NCI-H1436 (cell line): Measurements from ENCODE around the gene LCN15.
"Not testable (repeated sequence)": the region's sequence is repeated elsewhere in the genome, so short reads cannot be mapped to it uniquely, and the experiment has no call there.

Experiments
- DNase-seq: peaks from one replicate; lab custom pipeline; 2025; lab: John Stamatoyannopoulos, UW

The LCN15 gene

DNA sequence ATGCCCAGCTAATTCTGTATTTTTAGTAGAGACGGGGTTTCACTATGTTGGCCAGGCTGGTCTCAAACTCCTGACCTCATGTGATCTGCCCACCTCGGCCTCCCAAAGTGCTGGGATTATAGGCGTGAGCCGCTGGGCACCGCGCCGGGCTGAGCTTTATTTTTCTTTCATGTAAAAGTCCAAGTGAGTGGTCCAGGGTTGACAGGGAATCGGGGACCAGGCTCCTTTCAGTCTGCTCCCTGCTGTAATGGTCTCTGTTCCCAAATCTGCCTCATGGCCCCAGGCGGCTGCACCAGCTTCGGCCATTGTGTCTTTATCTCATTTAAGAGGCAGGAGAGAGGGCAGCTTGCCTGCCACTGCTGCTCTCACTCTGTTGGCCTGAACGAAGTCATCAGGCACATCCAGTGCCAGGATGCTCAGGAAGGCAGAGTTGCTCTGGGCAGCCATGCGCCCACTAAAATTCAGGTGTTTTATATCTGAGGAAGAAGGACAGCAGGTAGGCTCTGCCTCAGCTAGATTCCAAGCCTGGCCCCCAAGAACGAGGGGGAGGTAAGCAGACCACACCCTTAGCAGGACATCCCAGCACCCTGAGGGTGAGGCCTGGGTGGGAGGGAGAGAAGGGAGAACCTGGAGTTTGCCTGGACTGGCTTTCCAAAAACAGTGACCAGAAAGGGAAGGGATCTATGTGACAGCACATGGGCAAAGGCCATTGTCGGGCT, 30.1 kb upstream of the LCN15 start:
- DNase-seq = no peak

GRCh38 chr9:136793086-136793946, 29.0 kb upstream of the LCN15 start:
- no peak for DNase-seq

DNA sequence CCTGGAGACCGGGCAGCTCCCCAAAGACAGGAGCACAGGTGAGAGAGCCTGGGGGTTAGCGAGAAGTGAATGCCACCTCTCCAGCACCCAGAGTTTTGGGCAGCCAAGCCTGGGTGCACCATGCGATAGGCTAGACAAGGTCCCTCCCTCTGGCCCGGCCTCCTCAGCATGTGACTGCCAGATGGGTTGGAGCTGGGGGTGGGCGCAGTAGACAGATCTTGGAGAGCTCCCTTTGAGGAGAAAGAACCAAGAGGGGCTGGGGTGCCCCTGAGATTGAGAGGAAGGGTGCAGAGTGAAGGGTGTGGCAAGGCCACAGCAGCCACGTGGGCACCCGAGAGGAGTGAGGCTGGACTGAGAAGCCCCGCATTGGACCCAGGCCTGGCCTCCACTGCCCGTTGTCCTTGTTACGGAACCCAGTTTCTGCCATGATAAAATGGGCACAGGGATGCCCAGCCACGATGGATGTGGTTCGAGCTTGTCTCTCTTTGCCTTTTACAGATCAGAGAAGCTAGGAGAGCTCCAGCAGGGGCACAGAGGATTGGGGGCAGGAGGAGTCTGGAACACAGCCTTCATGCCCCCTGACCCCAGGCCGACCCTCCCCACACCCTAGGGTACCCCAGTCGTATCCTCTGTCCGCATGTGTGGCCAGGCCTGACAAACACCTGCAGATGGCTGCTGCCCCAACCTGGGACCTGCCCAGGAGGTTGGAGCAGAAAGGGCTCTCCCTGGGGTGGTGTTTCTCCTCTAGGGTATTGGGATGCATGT, 28.2 kb upstream of the LCN15 start:
- DNase-seq = no peak

- DNase-seq = peak; percentile 57
These were observed 27.4 kb upstream of the LCN15 start for GRCh38 chr9:136791516-136792276.

DNA sequence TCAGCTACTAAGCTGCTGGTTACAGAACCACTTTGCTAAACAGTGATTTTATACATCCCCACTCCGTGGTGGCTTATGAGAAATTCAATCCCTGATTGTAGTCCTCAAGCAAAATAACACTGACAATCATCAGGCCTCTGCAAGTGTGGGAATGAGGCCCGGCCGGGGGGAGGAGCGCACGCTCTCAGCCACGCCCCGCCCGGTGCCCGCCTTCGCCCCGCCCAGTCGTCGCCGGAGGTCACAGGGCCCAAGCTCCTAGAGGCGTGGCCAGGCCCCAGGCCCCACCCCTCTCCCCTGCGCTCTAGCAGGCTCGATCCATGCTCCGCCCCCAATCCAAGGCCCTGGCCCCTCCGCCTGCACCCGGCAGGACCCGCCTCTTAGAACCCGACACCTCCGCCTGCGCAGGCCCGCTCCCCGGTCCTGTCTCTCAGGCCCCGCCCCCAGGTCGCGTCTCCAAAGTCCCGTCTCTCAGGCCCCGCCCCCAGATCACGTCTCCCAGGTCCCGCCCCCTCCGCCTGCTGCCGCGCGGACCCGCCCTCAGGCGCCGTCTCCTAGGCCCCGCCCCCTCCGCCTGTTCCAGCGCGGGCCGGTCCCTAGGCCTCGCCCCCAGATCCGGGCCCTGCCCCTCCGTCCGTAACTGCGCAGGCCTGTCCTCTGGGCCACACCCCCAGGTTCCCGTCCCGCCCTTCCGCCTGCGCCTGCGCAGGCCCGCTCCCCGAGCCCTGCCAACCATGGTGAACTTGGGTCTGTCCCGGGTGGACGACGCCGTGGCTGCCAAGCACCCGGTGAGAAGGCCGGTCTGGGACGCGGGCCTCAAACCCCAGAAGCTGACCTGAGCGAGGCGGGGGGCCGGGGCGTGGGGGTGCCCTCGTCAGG, 26.6 kb upstream of the LCN15 start, which contains the start of gene TMEM141:
Gene TMEM141, plus strand, starts transcription at position 705 of the 876 bp plus-strand sequence. Its CDS starts 27 bp downstream, at position 732.
- DNase-seq = peak; percentile 100

DNA sequence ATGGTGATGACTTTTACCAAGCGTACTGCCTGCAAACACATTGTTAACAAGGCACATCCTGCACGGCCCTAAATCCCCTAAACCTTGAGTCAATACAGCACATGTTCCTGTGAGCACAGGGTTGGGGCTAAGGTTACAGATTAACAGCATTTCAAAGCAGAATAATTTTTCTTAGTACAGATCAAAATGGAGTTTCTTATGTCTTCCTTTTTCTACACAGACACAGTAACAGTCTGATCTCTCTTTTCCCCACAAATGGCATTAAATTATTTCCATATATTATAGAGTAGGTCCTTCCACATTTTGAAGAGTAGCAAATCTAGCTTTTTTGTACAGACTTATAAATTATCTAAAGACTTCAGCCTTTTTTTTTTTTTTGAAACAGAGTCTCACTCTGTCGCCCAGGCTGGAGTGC, 25.2 kb upstream of the LCN15 start:
- no peak for DNase-seq

DNA sequence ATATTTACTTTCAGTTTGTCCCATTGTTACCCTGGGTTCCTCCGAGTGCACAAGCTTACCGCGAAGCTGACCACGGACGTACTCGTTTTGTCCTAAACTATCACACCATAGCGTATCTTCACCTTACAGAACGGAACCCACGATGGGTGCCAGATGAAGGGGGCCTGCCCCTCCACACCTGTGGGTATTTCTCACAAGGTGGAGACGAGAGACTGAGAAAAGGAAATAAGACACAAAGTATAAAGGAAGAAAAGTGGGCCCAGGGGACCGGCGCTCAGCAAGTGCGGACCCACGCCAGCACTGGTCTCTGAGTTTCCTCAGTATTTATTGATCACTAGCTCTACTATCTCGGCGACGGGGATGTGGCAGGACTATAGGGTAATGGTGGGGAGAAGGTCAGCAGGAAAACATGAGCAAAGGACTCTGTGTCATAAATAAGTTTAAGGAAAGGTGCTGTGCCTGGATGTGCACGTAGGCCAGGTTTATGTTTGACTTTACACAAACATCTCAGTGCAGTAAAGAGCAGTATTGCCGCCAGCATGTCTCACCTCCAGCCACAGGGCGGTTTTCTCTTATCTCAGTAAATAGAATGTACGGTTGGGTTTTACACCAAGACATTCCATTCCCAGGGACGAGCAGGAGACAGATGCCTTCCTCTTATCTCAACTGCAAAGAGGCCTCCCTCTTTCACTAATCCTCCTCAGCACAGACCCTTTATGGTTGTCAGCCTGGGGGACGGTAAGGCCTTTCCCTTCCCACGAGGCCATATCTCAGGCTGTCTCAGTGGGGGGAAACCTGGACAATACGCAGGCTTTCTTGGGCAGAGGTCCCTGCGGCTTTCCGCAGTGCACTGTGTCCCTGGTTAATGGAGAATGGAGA, 24.6 kb upstream of the LCN15 start:
- not testable (repeated sequence) for DNase-seq

DNA sequence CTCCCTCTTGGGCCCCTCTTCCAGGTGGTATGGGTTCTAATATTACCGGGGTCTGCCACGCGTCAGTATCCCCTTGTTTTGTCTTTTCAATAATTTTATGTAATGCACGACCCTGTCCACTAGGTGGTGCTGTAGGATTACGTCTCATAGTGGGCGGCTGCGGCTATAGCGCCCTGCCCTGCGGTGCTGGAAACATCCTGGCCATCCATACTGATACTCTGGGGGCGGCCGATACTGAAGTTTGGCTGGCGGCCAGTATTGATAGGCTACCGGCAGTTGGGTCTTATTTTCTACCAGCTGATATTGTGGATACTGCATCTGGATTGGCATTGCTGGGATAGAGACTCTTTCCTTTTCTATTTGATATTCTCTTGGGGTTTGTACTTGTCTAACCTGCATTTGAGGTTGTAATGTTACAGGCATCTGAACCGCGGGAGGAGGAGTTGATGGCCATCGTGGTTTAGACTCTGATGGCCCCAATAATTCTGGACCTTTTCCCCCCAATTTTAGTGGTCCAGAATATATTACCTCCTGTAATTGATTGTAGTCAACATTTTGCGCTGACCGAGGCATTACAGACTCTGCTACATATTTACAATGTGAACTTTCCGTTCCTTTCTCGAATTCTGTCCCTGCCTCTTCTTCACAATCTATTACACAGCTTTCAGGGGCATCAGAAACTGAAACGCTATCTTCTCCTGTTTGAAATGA, 23.5 kb upstream of the LCN15 start:
- DNase-seq = peak; percentile 79

DNA sequence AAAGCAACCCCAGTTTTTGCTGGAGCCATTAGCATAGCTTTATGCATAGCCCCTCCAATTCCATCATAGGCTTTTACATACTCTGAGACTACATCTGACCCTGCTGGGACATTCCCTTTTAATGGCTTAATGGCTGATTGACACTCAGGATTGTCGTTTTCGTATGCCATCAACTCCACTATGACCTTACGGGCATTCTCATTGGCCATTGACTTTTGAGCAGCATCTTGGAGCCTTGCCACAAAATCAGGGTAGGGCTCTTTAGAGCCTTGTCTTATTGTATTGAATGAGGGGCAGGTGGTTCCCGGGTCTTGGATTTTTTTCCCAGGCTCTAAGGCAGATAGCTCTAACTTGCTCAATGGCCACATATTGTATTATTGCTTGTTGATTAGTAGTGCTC, 22.7 kb upstream of the LCN15 start:
- not testable (repeated sequence) for DNase-seq

DNA sequence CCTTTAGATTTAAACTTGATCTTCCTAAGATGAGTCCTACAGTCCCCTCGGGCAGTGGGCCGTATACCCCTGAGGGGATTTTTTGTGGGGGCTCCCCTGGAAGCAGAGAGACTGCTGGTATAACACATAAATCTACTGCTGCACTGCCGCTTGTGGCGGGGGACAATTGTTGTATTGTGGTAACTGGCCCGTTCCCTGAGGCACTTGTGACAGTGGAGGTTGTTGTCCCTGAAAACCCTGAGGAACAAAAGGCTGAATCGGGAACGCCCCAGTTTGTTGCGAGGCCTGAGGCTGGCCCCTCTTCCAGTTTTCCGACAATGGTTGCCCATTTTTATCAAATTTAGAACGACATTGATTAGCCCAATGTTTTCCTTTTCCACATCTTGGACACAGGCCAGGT, 22.1 kb upstream of the LCN15 start:
- no peak for DNase-seq

DNA sequence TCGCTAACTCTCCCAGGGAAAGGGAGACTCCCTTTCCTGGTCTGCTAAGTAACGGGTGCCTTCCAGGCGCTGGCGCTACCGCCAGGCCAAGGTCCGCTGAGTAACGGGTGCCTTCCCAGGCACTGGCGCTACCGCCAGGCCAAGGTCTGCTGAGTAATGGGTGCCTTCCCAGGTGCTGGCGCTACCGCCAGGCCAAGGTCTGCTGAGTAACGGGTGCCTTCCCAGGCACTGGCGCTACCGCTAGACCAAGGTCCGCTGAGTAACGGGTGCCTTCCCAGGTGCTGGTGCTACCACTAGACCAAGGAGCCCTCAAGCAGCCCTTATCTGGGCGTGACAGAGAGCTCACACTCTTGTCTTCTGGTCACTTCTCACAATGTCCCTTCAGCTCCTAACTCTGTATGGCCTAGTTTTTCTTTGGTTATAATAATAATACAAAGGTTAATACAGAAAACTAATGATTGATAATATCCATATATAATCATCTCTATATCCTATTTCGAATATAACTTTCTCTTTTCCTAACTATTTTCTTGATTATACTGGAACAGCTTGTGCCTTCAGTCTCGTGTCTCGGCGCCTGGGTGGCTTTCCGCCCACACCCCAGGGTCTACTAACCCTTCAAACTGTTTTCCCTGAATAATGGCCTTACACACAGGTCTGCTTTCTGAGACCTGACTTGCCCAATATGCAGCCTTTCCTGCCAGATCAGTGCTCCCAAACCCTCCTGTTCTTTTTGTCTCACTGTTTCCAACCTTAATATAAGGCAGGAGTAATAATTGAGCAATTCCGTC, 21.4 kb upstream of the LCN15 start:
- DNase-seq = not testable (repeated sequence)

DNA sequence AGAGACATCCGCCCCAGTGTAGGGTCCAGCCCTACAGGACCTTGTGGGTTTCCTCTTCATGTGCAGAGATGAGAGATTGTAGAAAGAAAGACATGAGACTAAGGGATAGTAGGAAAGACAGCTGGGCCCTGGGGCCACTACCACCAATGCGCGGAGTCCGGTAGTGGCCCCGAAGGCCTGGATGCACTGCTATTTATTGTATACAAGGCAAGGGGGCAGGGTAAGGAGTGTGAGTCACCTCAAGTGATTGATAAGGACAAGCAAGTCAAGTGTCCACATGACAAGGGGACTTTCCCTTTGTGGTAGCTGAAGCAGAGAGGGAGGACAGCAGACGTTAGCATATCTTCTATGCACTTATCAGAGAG, 20.7 kb upstream of the LCN15 start:
- no peak for DNase-seq

- DNase-seq = no peak
These were observed 20.1 kb upstream of the LCN15 start for GRCh38 chr9:136784249-136784996.

- DNase-seq = no peak
These were observed 18.1 kb upstream of the LCN15 start for GRCh38 chr9:136782452-136782851.

DNA sequence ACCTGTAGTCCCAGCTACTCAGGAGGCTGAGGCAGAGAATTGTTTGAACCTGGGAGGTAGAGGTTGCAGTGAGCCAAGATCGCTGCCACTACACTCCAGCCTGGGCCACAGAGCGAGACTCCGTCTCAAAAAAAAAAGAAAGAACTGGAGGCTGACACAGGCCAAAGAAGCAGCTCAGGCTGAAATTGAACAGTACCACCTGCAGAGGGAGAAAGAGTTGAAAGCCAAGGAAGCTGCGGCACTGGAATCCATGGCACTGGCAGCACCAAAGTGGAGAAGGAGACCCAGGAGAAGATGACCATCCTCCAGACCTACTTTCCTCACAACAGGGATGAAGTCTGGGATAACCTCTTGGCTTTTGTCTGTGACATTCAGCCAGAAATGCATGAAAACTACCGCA, 15.5 kb upstream of the LCN15 start:
- DNase-seq = no peak

- DNase-seq = no peak
These were observed 13.0 kb upstream of the LCN15 start for GRCh38 chr9:136777359-136777758.

DNA sequence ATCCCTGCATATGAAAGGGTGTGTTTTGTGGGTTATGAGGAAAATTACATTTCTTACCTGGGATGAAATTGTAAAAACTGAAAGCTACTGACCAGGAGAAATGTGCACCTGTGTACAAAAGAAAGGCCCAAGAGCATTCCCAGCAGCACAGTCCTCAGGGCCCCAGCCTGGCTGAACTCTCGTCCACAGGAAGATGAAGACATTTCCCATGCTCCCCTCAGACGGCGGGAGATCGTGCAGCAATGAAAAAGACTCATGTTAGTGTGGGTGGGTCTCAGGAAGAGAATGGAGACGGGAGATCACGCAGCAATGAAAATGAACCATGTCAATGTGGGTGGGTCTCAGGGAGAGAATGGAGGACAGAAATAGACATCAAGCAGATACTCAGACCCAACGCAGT, 12.6 kb upstream of the LCN15 start:
- DNase-seq = no peak

GRCh38 chr9:136775191-136775590, 10.9 kb upstream of the LCN15 start:
- DNase-seq = no peak
